Endothelial cell of umbilical vein (primary cell): Measurements from ENCODE around the gene MTMR6.

Source experiments
- CTCF ChIP-seq, 2 donors: IDR thresholded peaks; 1 replicate in 1 of 2; 2 replicates in 1 of 2; pipeline ENCODE4 v1.5.1; 2011; ENCODE audit warnings: low read length in 2 of 2, mild to moderate bottlenecking in 2 of 2, moderate library complexity in 2 of 2, control low read depth in 1 of 2, inconsistent platforms in 1 of 2, low read depth in 1 of 2; ENCODE audit not compliant: insufficient read depth in 1 of 2; ENCODE audit errors: extremely low read depth in 1 of 2
- EZH2 ChIP-seq: IDR thresholded peaks from 2 replicates; pipeline ENCODE4 v1.6.1; 2012; ENCODE audit warnings: borderline replicate concordance, low read depth, mild to moderate bottlenecking, moderate library complexity, low read length, inconsistent platforms; ENCODE audit not compliant: severe bottlenecking
- FOS ChIP-seq: IDR thresholded peaks from 2 replicates; pipeline ENCODE4 v1.6.1; 2011; ENCODE audit warnings: mild to moderate bottlenecking, low read length, moderate library complexity, borderline replicate concordance; ENCODE audit not compliant: insufficient read depth
- POLR2A ChIP-seq: IDR thresholded peaks from 2 replicates; pipeline ENCODE4 v1.6.1; 2012; ENCODE audit warnings: low read depth, mild to moderate bottlenecking, control low read depth, low read length
- POLR2AphosphoS5 ChIP-seq: IDR thresholded peaks from 2 replicates; pipeline ENCODE4 v1.6.1; 2012; ENCODE audit warnings: low read depth, mild to moderate bottlenecking, control low read depth, low read length, moderate library complexity; ENCODE audit not compliant: insufficient read depth

- no peak for TF ChIP-seq CTCF (IDR thresholded peaks at IDR 0.05; ENCODE audit: extremely low read depth in 1 of 2, insufficient read depth in 1 of 2, low read depth in 1 of 2, low read length in 2 of 2)
- TF ChIP-seq FOS: no peak
- TF ChIP-seq POLR2A: no peak
- TF ChIP-seq POLR2AphosphoS5: no peak
- TF ChIP-seq EZH2: no peak
These were observed 36.8 kb upstream of the MTMR6 start for GRCh38 chr13:25324100-25324499.
